Islet of Langerhans (tissue), 1 donor: ENCODE results near the gene RAD51B.
"Not testable (repeated sequence)": the region's sequence is repeated elsewhere in the genome, so short reads cannot be mapped to it uniquely, and the experiment has no call there.

Experiments
- FAIRE-seq: peaks from one replicate; lab custom pipeline; 2011; peaks lifted over from hg19 to GRCh38; lab: Jason Lieb, UNC

RAD51B gene

GRCh38 chr14:68412505-68413465 is 593.2 kb downstream of the RAD51B start:
- FAIRE-seq: no peak

- no peak for FAIRE-seq
These were observed 593.9 kb downstream of the RAD51B start for GRCh38 chr14:68413509-68413908.

- no peak for FAIRE-seq
These were observed 594.5 kb downstream of the RAD51B start for GRCh38 chr14:68414121-68414520.

GRCh38 chr14:68416171-68416570 is 596.6 kb downstream of the RAD51B start:
- no peak for FAIRE-seq

- no peak for FAIRE-seq
These were observed 597.6 kb downstream of the RAD51B start for GRCh38 chr14:68417009-68417650.

GRCh38 chr14:68418174-68419118 is 598.9 kb downstream of the RAD51B start:
- FAIRE-seq: no peak

- no peak for FAIRE-seq
These were observed 600.8 kb downstream of the RAD51B start for GRCh38 chr14:68420350-68420749.

- no peak for FAIRE-seq
These were observed 601.5 kb downstream of the RAD51B start for GRCh38 chr14:68421116-68421515.

GRCh38 chr14:68423686-68424085 is 604.1 kb downstream of the RAD51B start:
- no peak for FAIRE-seq

GRCh38 chr14:68424443-68425172 is 605.0 kb downstream of the RAD51B start:
- no peak for FAIRE-seq

- no peak for FAIRE-seq
These were observed 607.3 kb downstream of the RAD51B start for GRCh38 chr14:68426661-68427549.

GRCh38 chr14:68427550-68427890 is 607.9 kb downstream of the RAD51B start:
- no peak for FAIRE-seq

- FAIRE-seq: not testable (repeated sequence)
These were observed 609.3 kb downstream of the RAD51B start for GRCh38 chr14:68428900-68429299.

GRCh38 chr14:68434173-68434572 is 614.6 kb downstream of the RAD51B start:
- not testable (repeated sequence) for FAIRE-seq

GRCh38 chr14:68435631-68436030 is 616.1 kb downstream of the RAD51B start:
- FAIRE-seq: not testable (repeated sequence)

GRCh38 chr14:68439676-68440075 is 620.1 kb downstream of the RAD51B start:
- FAIRE-seq: no peak

GRCh38 chr14:68440820-68441219 is 621.2 kb downstream of the RAD51B start:
- no peak for FAIRE-seq

- FAIRE-seq: no peak
These were observed 622.0 kb downstream of the RAD51B start for GRCh38 chr14:68441542-68441941.

- FAIRE-seq: no peak
These were observed 623.5 kb downstream of the RAD51B start for GRCh38 chr14:68442828-68443629.
